Left forelimb (tissue), 1 donor: ENCODE measurements around the gene TTL.
"Not testable (repeated sequence)": the region's sequence is repeated elsewhere in the genome, so short reads cannot be mapped to it uniquely, and the experiment has no call there.

Experiments used
- DNase-seq: peaks from one replicate; pipeline ENCODE4 v3.0.0-alpha.2; 2018; ENCODE audit warnings: low spot score

Gene TTL

DNA sequence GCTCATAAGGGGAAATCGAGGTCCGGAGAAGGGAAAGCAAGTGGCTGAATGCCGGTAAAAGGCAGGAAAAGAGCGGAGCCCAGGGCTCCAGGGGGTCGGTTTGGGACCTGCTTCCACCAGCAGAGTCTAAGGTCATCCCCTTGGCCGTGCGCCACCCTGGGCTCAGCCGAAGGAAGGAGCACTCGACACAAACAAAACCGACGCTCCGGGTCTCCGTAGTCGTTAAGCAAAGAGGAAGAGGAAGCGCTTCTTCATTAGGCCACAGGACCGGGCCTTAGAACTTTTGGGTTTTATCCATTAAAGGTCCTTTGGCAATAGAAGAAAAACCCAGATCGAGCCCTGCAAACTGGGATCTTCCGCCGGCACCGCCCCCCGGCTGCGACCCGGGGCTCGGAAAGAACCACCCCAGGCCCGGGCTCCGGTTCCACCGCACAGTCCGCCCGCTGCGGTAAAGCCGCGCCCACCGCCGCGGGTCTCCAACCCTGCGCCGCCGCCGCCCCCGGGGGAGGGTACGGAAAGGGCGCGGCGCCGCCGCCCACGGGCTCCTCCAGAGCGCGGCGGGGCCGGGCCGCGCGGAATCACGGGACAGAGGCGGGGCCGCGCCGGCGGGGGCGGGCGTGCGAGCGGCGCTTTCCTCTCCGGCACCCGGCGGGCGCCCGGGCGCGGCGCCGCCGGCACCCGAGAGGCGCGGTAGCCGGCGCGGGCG, at the start of gene TTL:
Gene TTL, plus strand, starts transcription at position 629 of the 706 bp plus-strand sequence. CDS start 189 bp downstream, outside the sequence.
- DNase-seq: peak; percentile 84

DNA sequence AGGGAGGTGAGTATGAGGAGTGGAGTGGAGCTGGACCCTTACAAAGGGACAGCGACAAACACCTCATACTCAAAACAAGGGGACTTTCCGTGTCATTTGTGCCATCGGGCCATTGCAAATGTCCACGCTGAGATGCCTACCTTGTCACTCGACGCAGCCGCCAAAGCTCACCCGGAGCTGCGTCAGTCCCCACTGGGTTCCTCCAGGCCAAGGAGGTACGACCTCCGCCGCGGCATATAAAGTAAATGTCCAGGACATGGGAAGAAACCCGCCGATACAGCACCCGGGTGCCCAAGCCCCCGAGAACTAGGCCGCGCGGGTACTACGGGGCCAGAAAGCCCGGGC, 49.6 kb upstream of the TTL start:
- not testable (repeated sequence) for DNase-seq

DNA sequence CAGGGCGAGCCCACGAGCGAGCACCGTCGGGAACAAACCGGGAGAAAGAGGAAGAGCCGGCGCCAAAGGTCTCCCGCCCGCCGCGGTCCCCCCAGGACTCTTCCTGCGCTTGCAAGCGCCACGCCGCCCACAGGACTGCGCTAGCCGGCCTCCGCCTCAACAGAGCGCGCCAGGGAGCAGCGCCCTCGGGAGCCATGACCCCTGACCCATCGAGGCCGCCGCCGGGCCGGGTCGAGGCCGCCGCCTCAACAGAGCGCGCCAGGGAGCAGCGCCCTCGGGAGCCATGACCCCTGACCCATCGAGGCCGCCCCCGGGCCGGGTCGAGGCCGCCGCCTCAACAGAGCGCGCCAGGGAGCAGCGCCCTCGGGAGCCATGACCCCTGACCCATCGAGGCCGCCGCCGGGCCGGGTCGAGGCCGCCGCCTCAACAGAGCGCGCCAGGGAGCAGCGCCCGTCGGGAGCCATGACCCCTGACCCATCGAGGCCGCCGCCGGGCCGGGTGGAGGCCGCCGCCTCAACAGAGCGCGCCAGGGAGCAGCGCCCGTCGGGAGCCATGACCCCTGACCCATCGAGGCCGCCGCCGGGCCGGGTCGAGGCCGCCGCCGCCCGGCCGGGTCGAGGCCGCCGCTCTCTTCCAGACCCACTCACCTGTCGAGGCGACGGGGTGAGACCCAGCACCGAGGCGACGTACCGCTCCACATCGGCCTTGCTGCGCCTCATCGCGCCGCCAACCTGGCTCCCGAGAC, 49.0 kb upstream of the TTL start:
- not testable (repeated sequence) for DNase-seq

DNA sequence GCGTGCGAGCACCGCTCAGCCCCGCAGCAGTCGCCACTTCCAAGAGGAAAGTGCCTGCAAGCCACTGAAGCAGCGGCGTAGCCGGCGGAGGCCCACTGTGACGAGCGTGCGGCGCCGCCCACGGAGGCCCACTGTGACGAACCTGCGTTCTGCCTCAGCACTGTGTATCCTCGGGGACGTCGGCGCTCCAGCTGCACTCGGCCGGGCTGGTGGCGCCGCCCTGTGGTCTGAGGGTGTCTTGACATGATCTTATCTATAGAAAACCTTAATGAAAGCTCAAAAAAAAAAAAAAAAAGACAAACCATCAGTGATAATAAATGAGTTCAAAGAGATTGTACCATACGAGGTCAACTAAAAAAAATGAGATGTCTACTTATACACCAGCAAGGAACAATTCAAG, 48.5 kb upstream of the TTL start, which contains the start of gene RGPD8:
Gene RGPD8, minus strand, starts transcription at position 166 of the 400 bp plus-strand sequence. CDS start 192 bp downstream, outside the sequence.
- DNase-seq: peak; percentile 88

DNA sequence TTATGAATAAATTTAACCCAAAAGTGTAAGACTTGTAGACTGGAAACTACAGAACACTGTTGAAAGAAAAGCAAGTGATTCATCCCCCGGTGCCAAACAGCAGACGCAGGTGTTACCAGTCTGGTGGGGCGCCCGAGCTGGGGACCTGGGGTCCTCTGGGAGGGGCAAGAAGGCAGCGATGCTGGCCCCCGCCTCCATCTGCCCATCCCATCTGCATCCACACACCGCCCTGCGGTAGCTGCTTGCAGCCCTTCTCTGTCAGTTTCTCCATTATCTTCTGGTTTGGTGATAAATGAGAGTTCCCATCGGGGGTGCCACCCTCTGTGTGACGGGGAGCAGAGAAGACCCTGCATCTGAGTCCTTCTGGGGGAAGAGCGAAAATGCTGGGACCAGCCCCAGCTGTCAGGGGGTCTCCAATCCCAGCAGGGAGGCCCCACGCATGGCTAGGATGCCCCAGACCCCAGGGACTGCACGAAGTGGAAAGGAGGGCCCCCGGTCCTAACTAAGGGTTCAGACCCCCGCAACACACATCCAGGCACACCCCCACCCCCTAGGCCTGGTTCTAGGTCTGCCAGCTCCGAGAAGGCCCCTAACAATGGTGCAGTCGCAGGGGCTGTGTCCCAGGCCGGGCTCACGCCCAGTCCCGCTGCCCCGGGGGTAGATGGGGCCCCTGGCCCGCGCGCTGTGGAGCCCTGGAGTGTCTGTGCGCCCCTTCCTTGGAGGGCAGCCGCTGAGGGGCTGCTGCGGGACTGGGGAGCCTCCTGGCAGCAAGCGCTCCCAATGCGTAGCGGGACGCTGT, 47.8 kb upstream of the TTL start:
- no peak for DNase-seq

DNA sequence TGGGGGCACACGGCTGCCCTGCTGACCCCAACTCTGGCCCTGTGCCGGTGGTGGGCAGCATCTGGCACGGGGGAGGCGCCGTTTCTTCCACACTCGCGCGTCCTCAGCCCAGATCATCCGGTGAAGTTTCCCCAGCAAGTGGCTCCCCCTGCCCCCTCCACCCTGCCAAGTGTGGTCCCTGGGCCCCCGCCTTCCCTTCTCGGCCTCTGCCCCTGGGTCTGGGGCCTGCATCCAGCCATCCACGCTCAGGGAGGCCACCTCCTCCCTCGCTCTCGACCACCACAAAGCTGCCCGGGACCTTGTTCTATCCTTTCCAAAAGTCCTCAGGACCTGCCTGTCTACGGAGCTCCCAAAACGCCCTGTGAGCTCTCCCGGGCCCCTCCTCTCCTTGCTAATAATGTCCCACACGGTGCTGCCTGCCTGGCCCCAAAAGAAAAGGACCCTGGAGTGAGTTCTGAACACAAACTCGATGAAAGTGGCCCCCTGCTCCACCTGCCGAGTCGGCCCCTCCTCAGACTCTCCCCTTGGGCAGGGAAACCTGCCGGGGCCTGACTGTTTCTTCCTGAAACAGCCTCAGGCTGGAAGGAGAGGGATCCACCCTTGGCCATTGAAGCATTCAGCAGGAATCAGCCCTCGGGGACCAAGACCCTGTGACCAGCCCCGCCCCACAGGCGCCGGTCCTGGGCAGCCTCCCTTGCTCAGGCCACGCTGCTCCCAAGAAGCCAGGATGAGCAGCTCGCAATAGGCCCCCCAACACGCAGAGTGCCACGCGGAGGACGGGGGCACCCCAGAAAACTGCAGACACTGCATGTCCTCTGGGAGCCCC, 46.9 kb upstream of the TTL start:
- not testable (repeated sequence) for DNase-seq

DNA sequence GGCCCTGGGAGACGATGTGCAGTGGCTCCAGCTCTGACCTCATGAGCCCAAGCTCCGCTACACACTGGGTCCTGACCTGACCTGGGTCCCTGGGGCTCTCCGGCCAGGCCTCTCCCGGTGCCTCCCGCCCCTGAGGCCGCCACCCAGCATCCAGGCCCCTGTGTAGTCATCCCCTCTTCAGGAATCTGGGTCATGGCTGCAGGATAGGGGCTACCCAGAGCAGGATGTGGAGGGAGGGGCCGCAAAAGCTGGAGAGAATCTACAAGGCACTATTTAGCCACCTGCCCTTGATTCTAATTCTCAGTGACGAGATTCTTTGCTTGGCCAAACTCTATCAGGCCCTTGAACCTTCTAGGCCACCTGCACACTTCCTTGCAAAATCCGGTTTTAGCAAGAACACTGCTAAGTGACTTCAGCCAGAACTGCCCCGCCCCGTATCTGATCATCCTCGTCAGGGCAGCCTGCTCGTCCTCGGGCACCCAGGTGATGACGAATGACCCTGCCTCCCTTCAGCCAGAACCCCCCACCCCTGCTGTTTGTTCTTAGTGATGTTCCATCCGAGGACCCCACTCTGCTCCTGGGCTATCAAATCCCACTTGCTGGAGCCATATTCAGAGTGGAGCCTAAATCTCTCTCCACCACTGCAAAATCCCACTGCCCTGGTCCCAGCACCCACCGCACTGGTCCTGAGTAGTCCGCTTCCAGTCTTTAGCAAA, 46.1 kb upstream of the TTL start:
- DNase-seq: not testable (repeated sequence)

DNA sequence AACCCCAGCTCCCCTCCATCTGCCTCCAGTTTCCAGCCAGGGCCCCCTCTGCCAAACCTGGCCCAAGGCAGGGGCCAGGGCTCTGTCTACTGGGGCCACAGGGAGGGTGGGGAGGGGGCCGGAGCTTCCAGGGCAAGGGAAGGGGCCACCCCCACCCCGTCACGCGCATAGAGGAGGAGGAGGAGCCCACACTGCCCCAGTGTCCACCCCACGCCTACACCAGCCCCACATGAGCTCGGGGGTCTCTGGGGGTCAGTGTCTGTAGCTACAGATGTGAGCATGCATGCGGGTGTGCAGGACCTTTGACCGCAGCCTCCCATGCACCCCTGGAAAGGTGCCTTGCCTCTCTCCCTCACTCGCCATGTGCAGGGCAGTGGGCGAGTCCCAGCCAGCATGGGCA, 45.0 kb upstream of the TTL start:
- DNase-seq: not testable (repeated sequence)

DNA sequence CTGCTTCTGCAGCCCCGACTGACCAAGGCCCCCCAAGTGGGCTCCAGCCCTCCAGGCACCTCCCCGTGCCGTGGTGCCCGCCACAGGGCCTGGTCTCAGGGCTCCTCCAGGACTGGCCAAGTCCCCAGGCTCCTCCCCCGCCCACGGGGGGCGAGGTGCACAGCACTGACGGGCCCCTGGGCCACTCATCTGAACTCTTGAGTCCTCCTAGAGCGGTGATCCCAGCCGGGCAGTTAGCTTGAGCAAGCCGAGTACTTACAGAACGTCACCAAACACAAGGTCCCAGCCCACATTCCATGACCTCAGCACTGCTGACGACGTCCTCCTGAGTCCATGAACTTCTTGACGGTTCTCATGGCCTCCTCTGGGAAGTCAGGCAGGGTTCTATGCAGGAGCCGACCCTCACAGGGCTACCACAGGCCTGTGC, 44.5 kb upstream of the TTL start:
- DNase-seq: not testable (repeated sequence)

DNA sequence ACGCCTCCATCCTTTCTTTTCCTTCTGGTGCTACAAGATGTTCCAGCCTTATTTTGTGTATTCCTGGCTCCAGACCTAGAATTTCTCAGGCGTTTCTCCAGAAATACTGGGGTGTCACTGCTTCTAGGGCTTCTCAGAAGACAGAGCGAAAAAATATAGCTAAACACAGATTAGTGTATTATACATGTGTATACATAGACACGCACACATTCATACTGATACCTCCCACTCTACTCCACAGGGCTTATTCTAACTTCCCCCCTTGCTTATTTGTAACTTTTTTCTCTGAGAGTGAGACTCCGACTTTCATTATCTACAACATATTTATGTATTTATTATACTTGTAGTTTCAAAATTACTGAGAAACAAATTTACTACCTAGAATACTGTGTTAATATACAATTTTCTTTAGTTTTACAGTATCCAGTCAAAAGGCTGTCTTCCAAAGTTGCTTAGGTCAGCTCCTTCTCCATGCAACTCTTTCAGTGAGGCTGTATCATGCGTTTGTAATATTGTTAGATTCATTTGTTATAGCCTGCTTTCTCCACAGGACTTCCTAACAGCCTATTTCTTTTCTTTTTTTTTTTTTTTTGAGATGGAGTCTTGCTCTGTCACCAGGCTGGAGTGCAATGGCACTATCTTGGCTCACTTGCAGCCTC, 43.2 kb upstream of the TTL start:
- not testable (repeated sequence) for DNase-seq

DNA sequence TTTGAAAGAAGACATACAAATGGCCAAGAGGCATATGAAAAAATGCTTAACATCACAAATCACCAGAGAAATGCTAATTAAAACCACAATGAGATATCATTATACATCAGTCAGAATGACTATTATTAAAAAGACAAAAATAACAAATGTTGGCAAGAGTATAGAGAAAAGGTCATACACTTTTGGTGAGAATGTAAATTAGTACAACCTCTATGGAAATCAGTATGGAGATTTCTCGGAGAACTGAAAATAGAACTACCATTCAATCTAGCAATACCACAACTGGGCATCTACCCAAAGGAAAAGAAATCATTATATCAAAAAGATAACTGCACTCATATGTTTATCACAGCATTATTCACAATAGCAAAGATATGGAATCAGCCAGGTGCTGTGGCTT, 37.7 kb upstream of the TTL start:
- not testable (repeated sequence) for DNase-seq

DNA sequence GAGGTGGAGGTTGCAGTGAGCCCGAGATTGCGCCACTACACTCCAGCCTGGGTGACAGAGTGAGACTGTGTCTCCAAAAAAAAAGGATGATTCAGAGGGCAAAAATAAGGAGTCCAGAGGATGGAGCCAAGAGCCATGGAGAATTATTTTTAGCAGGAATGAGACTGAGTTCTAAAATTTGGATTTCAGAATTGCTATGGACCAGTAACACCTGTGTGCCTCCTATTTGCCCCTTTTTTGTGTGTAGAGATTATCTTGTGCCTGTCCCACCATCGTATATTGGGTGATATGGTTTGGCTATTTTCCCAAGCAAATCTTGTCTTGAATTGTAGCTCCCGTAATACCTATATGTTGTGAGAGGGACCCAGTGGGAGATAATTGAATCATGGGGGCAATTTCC, 32.1 kb upstream of the TTL start:
- DNase-seq: no peak

DNA sequence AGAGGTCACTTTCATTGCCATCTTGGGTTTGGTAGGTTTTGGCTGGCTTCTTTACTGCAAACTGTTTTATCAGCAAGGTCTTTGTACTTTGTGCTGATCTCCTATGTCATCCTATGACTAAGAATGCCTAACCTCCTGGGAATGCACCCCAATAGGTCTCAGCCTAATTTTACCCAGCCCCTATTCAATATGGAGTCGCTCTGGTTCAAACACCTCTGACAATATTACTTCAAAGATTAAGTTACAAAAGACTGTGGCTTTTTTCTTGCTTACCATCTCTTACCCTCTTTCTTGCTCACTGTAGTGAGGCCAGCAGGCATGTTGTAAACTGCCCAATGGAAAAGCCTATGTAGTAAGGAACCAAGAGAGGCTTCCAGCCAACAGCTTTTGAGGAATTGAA, 30.6 kb upstream of the TTL start:
- DNase-seq: no peak

DNA sequence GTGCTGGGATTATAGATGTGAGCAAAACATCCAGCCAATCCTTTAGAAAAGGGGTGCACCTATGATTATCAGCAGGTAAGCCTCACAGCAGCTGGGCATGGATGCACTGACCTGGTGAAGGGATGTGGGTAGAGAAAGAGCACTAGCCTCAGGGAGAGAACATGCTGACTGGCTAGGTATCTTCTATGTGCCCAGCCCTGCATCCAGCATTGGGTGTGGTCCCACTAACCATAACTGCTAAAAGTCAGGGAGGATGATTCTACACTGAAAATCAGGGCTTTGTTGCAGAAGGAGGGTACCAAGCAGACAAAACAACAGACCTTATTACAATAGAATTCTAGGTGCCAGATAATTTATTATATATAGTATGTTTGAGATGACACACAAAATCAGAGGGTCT, 27.4 kb upstream of the TTL start:
- no peak for DNase-seq

DNA sequence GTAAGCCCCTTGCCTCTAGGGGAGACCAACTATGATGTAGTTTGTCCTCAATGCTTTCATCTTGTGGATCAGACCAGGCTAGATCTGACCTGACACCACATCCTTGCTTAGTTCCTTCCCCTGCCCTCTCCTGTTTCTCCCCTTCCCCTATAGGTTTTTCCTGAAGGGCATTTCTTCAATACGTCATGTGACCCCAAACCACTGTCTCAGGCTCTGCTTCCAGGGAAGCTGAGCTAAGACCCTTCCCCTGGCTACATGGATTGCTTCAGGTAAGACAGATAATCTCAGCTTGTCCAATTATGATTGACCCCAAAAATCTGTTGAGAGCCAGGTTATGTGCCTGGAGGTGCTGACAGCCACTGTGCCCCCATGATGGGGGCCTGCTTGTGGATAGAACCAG, 22.6 kb upstream of the TTL start:
- DNase-seq: no peak

DNA sequence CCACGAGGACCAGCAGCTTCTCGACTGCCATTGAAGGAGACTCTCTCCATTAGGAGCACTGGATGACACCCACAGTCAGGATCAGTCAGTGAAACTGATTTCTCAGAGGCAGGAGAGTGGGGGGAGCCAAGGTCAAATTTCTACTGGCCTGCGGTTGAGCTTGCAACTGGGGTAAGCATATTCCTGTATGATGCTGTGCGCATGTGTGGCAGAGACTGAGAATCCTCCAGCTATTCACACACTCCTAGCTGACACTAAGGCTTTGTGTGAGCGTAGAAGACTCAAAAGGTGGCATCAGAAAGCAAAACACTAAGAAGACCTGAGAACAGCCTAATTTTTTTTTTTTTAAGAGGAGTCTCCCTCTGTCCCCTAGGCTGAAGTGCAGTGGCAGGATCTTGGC, 19.8 kb upstream of the TTL start:
- DNase-seq: no peak

DNA sequence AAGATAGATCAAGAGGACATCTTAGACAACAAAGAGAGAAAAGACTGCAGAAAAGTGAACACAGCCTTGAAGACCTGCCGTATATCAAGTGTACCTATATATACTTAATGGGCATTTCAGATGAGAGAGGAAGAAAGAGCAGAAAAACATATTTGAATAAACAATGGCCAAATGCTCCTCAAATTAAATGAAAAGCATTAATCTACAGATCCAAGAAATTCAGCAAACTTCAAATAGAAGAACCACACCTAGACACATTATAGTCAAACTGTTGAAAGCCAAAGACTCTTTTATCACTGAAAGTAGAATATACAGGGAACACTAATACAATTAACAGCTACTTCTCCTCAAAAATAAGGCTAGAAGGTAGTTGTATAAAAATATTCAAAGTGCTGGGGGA, 18.7 kb upstream of the TTL start:
- DNase-seq: no peak

DNA sequence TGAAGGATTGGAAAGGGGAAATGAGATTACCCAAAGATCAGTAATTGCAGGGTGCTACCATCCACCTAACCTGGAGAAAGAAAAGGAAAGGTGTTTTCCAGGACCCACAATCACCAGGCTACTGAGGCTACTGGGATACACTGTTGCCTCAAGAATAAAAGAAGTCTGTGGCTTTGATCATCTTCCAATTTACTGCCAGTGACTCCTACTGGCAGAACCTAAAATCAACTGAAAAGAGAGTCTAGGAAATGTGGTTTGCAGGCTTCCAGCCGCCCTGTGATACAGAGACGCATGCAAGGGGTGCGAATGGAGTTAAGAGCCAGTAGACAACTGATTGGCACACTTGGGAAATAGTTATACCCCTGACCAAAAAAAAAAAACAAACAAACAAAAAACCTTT, 16.6 kb upstream of the TTL start:
- DNase-seq: no peak

DNA sequence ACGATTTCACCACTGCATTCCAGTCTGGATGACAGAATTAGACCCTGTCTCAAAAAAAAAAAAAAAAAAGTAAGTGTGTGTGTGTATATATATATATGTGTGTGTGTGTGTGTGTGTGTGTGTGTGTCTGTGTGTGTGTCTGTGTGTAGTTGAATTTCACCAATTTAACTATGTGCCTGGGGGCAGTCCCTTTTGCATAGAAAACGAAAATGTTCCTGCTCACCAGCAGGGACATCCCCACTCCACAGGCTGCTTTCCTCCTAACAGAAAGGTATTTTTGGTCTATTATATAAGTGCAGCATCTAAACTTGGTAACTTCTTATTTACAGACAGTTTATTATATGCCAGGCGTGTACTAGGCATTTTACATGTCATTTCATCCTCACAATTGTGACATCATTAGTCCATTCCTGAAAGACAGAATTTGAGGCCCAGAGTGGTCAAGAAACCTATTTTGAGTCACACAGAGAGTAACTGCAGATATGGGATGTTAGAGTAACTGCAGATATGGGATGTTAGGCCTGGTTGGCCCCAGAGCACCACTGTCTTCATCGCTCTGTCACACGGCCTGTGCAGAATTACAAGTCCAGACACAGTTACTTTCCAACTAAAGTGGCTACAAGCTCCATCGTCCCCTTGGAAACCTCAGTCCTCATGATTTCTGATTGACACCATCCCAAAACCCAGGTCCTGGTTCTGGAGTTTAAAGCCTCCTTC, 9.3 kb upstream of the TTL start:
- no peak for DNase-seq
